RKO (cell line): ENCODE measurements around the gene SEL1L2.

Experiments used
- DNase-seq: peaks from one replicate; pipeline ENCODE4 v3.0.0-alpha.2; 2016; ENCODE audit warnings: low spot score

Gene SEL1L2

DNA sequence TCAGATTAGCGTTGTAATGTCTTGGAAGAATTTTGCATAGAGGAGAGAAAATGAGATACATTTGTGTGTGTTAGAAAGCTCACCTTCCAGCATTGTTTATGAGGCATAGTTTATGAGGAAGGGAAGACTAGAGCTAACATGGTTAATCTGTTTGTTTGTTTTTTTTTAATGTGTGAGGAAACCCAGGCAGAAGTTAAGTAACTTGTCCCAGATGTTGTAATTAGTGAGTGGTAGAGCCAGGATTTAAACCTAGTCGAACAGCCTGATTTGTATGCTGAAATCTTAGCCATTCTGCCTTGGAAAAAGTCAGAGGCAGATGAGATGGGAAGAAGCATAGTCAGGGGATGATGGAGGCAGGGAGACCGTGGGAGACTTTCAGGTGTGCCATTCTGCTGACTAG lies 176.5 kb downstream of the SEL1L2 start:
- DNase-seq, result no peak

DNA sequence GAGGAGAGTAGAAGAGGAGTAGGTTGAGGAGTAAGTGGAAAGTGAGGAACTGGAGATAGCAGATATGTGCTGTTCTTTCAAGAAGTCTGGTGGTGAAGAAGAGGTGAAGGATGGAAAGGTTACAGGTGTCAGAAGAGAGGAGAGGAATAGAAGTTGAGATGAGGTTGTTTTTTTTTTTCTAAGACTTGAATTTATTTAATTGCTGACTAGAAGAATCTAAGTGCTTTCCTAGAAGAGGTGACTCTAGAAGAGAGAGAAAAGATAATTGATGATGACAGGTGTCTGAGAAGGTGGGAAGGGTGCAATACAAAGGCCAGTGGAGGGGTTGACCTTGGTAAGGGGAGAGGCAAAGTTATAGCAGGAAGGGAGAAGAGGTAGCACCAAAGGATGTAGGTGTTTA lies 180.0 kb downstream of the SEL1L2 start:
- no peak for DNase-seq

DNA sequence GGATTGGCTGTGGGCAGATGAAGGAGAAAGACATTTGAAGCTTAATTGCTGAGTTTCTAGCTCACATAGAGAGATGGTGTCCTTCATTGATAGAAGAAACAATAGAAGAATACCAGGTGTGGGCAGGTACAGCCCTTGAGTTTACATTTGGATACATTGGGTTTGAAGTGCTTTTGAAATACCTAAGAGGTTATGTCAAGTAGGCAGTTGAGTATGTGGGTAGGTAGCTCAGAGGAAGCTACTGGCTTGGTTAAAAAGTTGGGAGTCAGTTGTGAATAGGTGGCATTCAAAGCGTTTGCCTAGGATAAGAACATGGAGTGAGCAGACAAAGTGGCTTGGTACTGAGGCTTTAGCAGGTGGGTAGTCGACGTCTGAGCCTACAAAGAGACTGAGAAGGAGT lies 180.6 kb downstream of the SEL1L2 start:
- DNase-seq, result no peak

DNA sequence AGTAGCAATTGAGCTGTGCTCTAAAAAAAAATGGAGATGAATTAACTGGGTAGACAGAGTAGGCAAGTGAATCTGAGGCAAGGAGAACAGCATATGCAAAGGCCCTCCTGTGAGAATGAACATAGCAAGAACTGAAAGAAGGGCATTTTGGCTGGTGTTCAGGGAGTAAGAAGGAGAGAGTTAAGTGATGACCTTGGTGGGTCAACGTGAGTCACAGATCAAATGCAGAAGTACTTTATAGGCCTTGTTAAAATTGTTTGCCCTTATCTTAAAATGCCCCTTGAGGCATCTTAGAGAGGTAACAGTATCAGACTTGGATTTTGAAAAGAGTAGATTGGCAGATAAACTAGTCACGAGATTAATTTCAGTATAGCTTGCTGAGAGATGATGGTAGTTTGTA lies 181.0 kb downstream of the SEL1L2 start:
- no peak for DNase-seq

DNA sequence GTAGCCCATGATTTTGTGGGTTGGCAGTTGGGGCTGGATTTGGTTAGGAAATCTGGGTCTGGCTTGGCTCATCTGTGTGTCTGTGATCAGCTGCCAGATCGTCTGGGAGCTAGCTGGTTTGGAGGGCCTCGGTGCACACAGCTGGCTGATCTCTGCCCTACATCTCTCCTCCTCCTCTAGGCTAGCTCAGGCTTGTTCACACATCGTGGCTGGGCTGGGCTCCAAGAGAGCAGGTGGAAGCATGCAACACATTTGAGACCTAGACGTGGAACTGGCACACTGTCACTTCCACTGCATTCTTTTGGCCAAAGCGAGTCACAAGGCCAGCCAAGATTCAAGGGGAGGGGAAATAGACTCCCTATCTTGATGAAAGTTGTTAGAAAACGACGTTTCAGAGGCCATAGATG lies 189.7 kb downstream of the SEL1L2 start:
- DNase-seq, result no peak

DNA sequence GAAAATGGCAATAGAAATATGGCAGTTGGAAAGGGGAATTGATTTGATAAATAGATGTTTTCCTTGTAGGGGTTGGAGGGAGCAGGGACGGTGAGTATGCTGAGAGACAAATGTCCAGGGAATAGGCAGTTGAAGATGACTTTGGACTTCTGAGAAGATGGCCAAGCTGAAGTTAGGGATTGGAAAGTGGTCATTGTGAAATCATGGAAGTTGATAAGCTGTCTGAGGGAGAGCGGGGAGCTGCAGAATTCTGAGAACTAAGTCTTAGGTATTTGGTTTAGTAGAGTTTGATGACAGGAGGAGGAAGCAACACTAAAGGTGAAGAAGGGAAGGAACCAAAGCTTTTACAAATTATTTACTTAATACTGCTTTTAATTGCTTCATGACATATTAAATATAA lies 190.4 kb downstream of the SEL1L2 start:
- no peak for DNase-seq
